Nephron (organoid): ENCODE results near the gene ASB15.

Experiments used
- H3K27ac Mint-ChIP-seq, 3 experiments: 2 replicates each; pipeline ENCODE4 v1.8.0; 2020; ENCODE audit warnings: mixed read lengths in 3 of 3, mild to moderate bottlenecking in 2 of 3, moderate library complexity in 1 of 3
- H3K27me3 Mint-ChIP-seq: 2 replicates; pipeline ENCODE4 v1.8.0; 2021; ENCODE audit warnings: low read depth, mild to moderate bottlenecking, moderate library complexity, mixed read lengths
- H3K36me3 Mint-ChIP-seq: 2 replicates; pipeline ENCODE4 v1.8.0; 2020; ENCODE audit warnings: low read depth, mixed read lengths
- H3K4me1 Mint-ChIP-seq: 2 replicates; pipeline ENCODE4 v1.8.0; 2020; ENCODE audit warnings: mixed read lengths
- H3K4me3 Mint-ChIP-seq, 3 experiments: 2 replicates each; pipeline ENCODE4 v1.8.0; 2020; ENCODE audit warnings: mild to moderate bottlenecking in 3 of 3, mixed read lengths in 3 of 3, moderate library complexity in 2 of 3
- H3K9me3 Mint-ChIP-seq: 2 replicates; pipeline ENCODE4 v1.8.0; 2020; ENCODE audit warnings: mixed read lengths
- TF ChIP-seq, protein P1 (sequence below), 3 experiments: fragments of 200-600 bp; sonication (generic); IDR thresholded peaks; one replicate each; pipeline ENCODE4 v1.5.0; 2021; ENCODE audit warnings: antibody characterized with exemption in 3 of 3; ENCODE audit not compliant: unreplicated experiment in 3 of 3

The ASB15 gene

DNA sequence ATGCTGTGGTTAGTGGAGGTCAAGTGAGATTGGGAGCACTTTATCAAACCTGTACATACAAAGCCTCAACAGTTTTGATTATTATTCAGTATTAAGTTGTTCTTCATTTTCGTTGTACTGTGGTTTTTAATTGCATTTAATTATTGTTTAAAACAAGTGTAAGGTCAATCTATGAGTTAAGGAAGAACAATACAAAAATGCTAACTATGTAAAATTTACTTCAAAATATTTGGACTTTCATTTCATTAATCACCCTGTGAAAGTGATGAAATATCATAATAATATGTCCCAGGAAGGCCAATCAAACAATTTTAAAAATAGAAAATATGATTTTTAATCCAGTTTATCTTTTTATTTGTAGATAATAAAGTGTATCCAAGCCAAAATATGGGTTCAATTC lies 30.4 kb upstream of the ASB15 start:
- no peak overlapping the region for H3K27ac Mint-ChIP-seq
- H3K4me1 Mint-ChIP-seq: no peaks in the 10 kb centered on the region
- H3K9me3 Mint-ChIP-seq: no peaks in the 10 kb centered on the region
- TF ChIP-seq, protein P1, sequence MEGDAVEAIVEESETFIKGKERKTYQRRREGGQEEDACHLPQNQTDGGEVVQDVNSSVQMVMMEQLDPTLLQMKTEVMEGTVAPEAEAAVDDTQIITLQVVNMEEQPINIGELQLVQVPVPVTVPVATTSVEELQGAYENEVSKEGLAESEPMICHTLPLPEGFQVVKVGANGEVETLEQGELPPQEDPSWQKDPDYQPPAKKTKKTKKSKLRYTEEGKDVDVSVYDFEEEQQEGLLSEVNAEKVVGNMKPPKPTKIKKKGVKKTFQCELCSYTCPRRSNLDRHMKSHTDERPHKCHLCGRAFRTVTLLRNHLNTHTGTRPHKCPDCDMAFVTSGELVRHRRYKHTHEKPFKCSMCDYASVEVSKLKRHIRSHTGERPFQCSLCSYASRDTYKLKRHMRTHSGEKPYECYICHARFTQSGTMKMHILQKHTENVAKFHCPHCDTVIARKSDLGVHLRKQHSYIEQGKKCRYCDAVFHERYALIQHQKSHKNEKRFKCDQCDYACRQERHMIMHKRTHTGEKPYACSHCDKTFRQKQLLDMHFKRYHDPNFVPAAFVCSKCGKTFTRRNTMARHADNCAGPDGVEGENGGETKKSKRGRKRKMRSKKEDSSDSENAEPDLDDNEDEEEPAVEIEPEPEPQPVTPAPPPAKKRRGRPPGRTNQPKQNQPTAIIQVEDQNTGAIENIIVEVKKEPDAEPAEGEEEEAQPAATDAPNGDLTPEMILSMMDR (IDR thresholded peaks at IDR 0.05; ENCODE audit: unreplicated experiment in 3 of 3): no peak
- H3K27me3 Mint-ChIP-seq: no peaks in the 10 kb centered on the region
- H3K36me3 Mint-ChIP-seq: no peaks in the 10 kb centered on the region
- H3K4me3 Mint-ChIP-seq: no peak overlapping the region

DNA sequence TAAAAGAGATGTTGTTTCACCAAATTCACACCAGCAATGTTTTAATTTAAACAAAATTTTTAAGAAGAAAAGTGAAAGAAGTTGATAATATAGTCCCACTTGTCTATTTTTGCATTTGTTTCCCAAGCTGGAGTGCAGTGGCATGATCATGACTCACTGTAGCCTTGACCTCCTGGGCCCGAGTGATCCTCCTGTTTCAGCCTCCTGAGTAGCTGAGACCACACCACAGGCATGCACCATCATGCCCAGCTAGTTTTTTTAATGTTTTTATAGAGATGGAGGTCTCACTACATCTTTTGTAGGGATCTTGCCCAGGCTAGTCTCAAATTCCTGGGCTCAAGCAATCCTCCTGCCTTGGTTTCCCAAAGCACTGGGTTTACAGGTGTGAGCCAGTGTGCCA lies 29.9 kb upstream of the ASB15 start:
- Mint-ChIP-seq H3K4me1 (no peaks in the 10 kb centered on the region), H3K27me3 (no peaks in the 10 kb centered on the region), H3K4me3 (no peak overlapping the region), H3K9me3 (no peaks in the 10 kb centered on the region), H3K36me3 (no peaks in the 10 kb centered on the region), H3K27ac (no peak overlapping the region)
- TF ChIP-seq, protein P1 (IDR thresholded peaks at IDR 0.05; ENCODE audit: unreplicated experiment in 3 of 3): no peak

GRCh38 chr7:123573341-123573740 lies 28.3 kb upstream of the ASB15 start:
- no peaks in the 10 kb centered on the region for H3K27me3 Mint-ChIP-seq
- H3K36me3 Mint-ChIP-seq: no peaks in the 10 kb centered on the region
- no peak overlapping the region for H3K27ac Mint-ChIP-seq
- TF ChIP-seq, protein P1 (IDR thresholded peaks at IDR 0.05; ENCODE audit: unreplicated experiment in 3 of 3): no peak
- H3K4me1 Mint-ChIP-seq: no peaks in the 10 kb centered on the region
- H3K4me3 Mint-ChIP-seq: no peak overlapping the region
- no peaks in the 10 kb centered on the region for H3K9me3 Mint-ChIP-seq

DNA sequence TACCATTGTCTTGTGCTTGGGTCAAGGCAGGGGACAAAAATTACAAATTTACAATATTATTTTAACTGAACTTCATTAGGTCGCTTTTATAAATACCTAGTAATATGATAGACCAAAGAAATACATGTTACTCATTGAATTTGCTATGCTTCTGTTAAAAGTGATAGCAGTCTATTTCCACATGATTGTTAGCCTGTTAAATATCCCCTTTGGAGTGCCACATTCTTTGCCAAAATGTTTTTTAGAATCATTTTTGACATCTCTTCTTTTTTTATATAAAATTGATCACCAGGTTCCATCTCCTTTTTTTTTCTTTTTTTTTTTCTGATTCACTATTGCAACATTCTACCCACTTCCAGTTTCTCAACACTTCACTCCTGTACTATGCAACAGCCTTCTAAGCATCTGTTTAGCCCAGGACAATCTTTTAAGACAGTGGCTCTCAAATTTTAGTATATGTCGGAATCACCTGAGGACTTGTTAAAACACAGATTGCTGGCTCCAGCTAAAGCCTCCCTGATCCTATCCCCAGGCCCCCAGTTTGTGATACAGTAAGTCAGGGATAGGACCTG lies 27.6 kb upstream of the ASB15 start:
- Mint-ChIP-seq H3K36me3 (no peaks in the 10 kb centered on the region), H3K27me3 (no peaks in the 10 kb centered on the region), H3K27ac (no peak overlapping the region), H3K4me3 (no peak overlapping the region), H3K4me1 (no peaks in the 10 kb centered on the region), H3K9me3 (no peaks in the 10 kb centered on the region)
- TF ChIP-seq, protein P1 (IDR thresholded peaks at IDR 0.05; ENCODE audit: unreplicated experiment in 3 of 3): no peak

DNA sequence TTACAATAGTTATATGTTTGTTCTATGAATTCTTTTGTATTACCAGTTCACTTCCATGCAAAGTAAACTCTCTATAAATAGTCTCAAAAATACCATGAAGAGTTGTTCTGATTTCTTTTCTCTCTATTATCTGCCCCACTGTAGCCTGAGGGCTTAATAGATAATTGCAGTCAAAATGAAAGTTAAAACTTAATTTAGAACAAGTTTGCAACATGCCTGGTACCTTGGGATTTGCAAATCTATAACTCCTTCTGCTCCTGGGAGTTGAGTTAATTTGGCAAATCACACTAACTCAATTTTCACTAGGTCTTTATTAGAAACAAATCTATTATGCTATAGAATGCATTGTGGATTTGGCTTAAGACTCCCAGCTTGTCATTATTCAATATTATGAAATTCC lies 22.2 kb upstream of the ASB15 start:
- no peaks in the 10 kb centered on the region for H3K9me3 Mint-ChIP-seq
- TF ChIP-seq, protein P1 (IDR thresholded peaks at IDR 0.05; ENCODE audit: unreplicated experiment in 3 of 3): no peak
- H3K27me3 Mint-ChIP-seq: no peaks in the 10 kb centered on the region
- no peak overlapping the region for H3K4me3 Mint-ChIP-seq
- no peaks in the 10 kb centered on the region for H3K36me3 Mint-ChIP-seq
- H3K4me1 Mint-ChIP-seq: no peaks in the 10 kb centered on the region
- H3K27ac Mint-ChIP-seq: no peak overlapping the region

- Mint-ChIP-seq H3K27ac (no peak overlapping the region), H3K36me3 (no peaks in the 10 kb centered on the region), H3K4me3 (no peak overlapping the region), H3K27me3 (no peaks in the 10 kb centered on the region), H3K4me1 (no peaks in the 10 kb centered on the region), H3K9me3 (no peaks in the 10 kb centered on the region)
- TF ChIP-seq, protein P1 (IDR thresholded peaks at IDR 0.05; ENCODE audit: unreplicated experiment in 3 of 3): peak; percentile 69 to 81 (median 78)
These were observed 21.0 kb upstream of the ASB15 start for GRCh38 chr7:123580406-123581161.
